ENCODE results near the gene GPC3. TPM values are rescaled to one million over a fixed set of nuclear protein-coding genes. Genes with fewer than 3 reads are reported as not detected.
A peak's percentile ranks its signal among the peaks of the same experiment; 100 is the strongest.

GPC3 gene
- total RNA-seq (ENCODE audit: low replicate concordance): 16.4 TPM in 1 of 2 replicates, not detected in the other

GRCh38 chrX:133985164-133985966 is at the start of gene GPC3:
Gene GPC3, minus strand, starts transcription at chrX:133985594.
- no peak within 1 kb of the TSS for H3K4me3 ChIP-seq (ENCODE audit: low read depth, low read length)
- no peak for DNase-seq (ENCODE audit: low read depth)
- TF ChIP-seq, protein P1, sequence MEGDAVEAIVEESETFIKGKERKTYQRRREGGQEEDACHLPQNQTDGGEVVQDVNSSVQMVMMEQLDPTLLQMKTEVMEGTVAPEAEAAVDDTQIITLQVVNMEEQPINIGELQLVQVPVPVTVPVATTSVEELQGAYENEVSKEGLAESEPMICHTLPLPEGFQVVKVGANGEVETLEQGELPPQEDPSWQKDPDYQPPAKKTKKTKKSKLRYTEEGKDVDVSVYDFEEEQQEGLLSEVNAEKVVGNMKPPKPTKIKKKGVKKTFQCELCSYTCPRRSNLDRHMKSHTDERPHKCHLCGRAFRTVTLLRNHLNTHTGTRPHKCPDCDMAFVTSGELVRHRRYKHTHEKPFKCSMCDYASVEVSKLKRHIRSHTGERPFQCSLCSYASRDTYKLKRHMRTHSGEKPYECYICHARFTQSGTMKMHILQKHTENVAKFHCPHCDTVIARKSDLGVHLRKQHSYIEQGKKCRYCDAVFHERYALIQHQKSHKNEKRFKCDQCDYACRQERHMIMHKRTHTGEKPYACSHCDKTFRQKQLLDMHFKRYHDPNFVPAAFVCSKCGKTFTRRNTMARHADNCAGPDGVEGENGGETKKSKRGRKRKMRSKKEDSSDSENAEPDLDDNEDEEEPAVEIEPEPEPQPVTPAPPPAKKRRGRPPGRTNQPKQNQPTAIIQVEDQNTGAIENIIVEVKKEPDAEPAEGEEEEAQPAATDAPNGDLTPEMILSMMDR (IDR thresholded peaks at IDR 0.05; ENCODE audit: insufficient read depth, low read length): no peak

GRCh38 chrX:134032441-134032840 is 47.0 kb upstream of the GPC3 start:
- H3K4me3 ChIP-seq (ENCODE audit: low read depth, low read length): no peak overlapping the region
- no peak for DNase-seq (ENCODE audit: low read depth)
- TF ChIP-seq, protein P1 (IDR thresholded peaks at IDR 0.05; ENCODE audit: insufficient read depth, low read length): no peak

DNA sequence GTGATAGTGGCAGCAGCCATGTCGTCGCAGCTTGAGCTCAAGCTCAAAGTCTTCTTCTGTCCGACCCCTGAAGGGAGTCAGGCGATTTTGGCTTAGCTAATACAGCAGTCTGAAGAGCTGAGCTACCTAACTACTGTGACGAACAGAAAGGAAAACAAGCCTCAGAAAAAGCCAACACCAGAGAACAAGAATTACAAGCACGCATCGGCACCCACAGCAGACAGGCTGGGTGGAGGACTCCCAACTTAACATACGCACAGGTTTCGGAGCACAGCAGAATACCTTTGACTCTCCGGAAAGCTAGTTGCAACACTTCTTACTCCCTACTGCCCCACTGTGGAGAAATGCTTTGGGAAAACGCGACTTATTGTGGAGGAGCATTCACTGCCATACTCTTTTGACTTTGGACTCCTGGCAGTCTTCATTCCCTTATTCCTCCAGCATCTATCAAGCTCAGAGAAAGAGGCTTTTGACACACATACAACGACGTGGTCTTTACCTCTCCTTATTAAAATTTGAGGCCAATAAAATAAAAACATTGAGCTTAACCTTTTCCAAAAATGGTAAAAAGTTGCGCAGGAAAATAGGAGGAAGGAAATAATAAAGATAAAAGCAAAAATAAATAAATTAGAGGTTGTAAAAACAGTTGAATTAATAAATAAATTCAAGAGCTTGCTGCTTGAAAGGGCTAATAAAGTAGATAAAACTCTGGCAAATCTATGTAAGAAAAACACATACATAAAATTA is 41.3 kb upstream of the GPC3 start:
- DNase-seq (ENCODE audit: low read depth): peak; percentile 28
- TF ChIP-seq, protein P1 (IDR thresholded peaks at IDR 0.05; ENCODE audit: insufficient read depth, low read length): peak; percentile 43
- H3K4me3 ChIP-seq (ENCODE audit: low read depth, low read length): no peak overlapping the region

DNA sequence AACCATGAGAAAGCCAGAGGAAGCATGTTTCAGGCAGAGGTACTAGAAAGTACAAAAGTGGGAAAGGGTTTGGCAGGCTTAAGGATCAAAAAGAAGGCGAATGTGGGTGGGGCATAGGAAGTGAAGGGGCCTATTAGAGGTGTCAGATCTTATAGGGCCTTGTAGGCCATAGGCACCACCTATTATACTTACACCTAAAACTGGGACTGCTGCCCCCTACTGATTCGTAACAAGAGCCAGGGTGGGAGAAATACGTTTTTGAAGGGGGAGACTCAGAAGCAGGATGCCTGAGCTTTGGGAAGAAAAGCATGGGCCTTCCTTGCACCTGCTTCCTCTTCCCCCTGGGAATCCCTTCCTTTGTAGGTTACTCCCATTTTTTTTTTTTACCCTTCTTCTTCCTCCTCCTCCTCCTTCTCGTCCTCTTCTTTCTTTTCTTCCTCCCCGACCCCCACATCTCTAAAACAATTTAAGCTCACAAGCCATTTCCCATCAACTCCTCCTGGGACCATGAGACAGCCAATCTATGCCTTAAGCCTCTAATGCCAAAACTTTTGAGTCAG is 40.7 kb upstream of the GPC3 start:
- no peak for DNase-seq (ENCODE audit: low read depth)
- TF ChIP-seq, protein P1 (IDR thresholded peaks at IDR 0.05; ENCODE audit: insufficient read depth, low read length): no peak
- no peak overlapping the region for H3K4me3 ChIP-seq (ENCODE audit: low read depth, low read length)

DNA sequence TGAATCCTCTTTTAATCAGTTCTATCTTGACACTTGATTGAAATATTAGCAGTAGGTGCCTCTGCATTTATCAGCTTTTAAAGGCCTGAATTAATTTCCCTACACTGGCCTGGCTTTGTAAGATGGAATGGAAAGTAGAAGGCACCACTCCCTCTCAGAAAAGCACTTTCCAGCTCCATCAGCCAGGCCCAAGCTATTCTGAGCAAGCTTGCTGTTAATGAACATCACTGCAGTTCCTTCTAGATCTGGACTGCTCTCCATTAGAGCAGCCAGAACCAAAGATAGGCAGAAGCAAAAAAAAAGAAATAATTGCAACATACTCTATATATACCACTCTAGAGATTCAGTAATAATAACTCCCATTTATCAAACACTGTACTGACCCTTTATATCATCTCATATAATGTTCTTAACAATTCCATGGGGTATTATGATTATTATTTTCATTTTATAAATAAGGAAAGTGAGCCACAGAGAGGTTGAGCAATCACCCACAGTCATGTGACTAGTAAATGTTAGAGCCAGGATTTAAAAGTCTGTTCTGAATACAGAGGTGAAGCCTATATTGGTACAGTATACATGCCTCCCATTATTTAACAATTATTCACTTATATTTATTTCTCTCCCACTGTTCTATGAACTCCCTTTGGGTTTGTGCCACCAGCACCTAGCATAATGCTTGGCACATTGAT is 39.4 kb upstream of the GPC3 start:
- no peak for DNase-seq (ENCODE audit: low read depth)
- TF ChIP-seq, protein P1 (IDR thresholded peaks at IDR 0.05; ENCODE audit: insufficient read depth, low read length): no peak
- no peak overlapping the region for H3K4me3 ChIP-seq (ENCODE audit: low read depth, low read length)

GRCh38 chrX:134023851-134024281 is 38.5 kb upstream of the GPC3 start:
- H3K4me3 ChIP-seq (ENCODE audit: low read depth, low read length): no peak overlapping the region
- TF ChIP-seq, protein P1 (IDR thresholded peaks at IDR 0.05; ENCODE audit: insufficient read depth, low read length): no peak
- DNase-seq (ENCODE audit: low read depth): no peak

Measured in fibroblast of the aortic adventitia (primary cell).